Tibial nerve (tissue), 4 donors: ENCODE results near the gene MYH8. TPM values are rescaled to one million over a fixed set of nuclear protein-coding genes. Genes with fewer than 3 reads are reported as not detected.

Experiments used
- DNase-seq, 2 donors: peaks; one replicate each; pipeline ENCODE4 v3.0.0-alpha.2; 2019; ENCODE audit warnings: low spot score in 2 of 2
- H3K27ac ChIP-seq, 4 donors: fragments of 200-600 bp; sonication (generic) in 3 of 4; one replicate each; pipeline ENCODE4 v1.5.1; 2017 to 2019; ENCODE audit warnings: mild to moderate bottlenecking in 1 of 4
- H3K27me3 ChIP-seq, 2 donors: fragments of 200-600 bp; sonication (generic) in 1 of 2; one replicate each; pipeline versions ENCODE4 v1.5.1 to v1.6.0; 2017 to 2019
- H3K36me3 ChIP-seq, 3 donors: fragments of 200-600 bp; sonication (generic); one replicate each; pipeline ENCODE4 v1.5.1; 2018 to 2019
- H3K4me1 ChIP-seq, 4 donors: fragments of 200-600 bp; sonication (generic) in 3 of 4; one replicate each; pipeline ENCODE4 v1.5.1; 2017 to 2019
- H3K4me3 ChIP-seq, 4 donors: fragments of 200-600 bp; sonication (generic) in 3 of 4; one replicate each; pipeline ENCODE4 v1.5.1; 2017 to 2019; ENCODE audit warnings: mild to moderate bottlenecking in 1 of 4, moderate library complexity in 1 of 4
- H3K9me3 ChIP-seq, 4 donors: fragments of 200-600 bp; sonication (generic) in 3 of 4; one replicate each; pipeline ENCODE4 v1.5.1; 2017 to 2019
- CTCF ChIP-seq, 5 experiments: fragments of 200-600 bp in 3 of 5; fragments of 450-650 bp in 2 of 5; sonication (generic) in 3 of 5; IDR thresholded peaks; one replicate each; pipeline ENCODE4 v1.5.1; 2016 to 2019; ENCODE audit warnings: antibody characterized with exemption in 5 of 5, mild to moderate bottlenecking in 3 of 5, moderate library complexity in 2 of 5
- EP300 ChIP-seq, 2 donors: sonication (generic); formaldehyde crosslinking; IDR thresholded peaks; one replicate each; pipeline ENCODE4 v1.6.1; 2017; ENCODE audit warnings: antibody characterized with exemption in 2 of 2, mild to moderate bottlenecking in 1 of 2
- POLR2A ChIP-seq, 2 donors: fragments of 450-650 bp; IDR thresholded peaks; one replicate each; pipeline ENCODE4 v1.6.1; 2017; ENCODE audit warnings: antibody characterized with exemption in 2 of 2, mild to moderate bottlenecking in 2 of 2, moderate library complexity in 2 of 2
- WGBS, 2 donors: methylation state at CpG; one replicate each; pipeline ENCODE4 v1.1.5; 2018; 5-methylcytosine and 5-hydroxymethylcytosine counted together
- total RNA-seq, 4 donors: library from RNA; depleted of rRNA; stranded (reverse); fragments of >200 nt; gene quantifications; one replicate each; pipeline ENCODE4 v1.1.0, GENCODE V29; 2016

MYH8 gene
- total RNA-seq, 4 donors from 2014 or later = not detected

GRCh38 chr17:10369239-10369638 lies 52.5 kb downstream of the MYH8 start:
- DNase-seq = no peak
- 84 to 89% methylated on average over 1 of the region's 1 CpG for WGBS, 2 donors
- no peaks in the 10 kb centered on the region for H3K27me3 ChIP-seq
- H3K9me3 ChIP-seq = no peaks in the 10 kb centered on the region
- no peaks in the 10 kb centered on the region for H3K36me3 ChIP-seq
- no peak for TF ChIP-seq POLR2A (IDR thresholded peaks at IDR 0.05)
- TF ChIP-seq EP300 (IDR thresholded peaks at IDR 0.05) = no peak
- no peak for TF ChIP-seq CTCF (IDR thresholded peaks at IDR 0.05)
- no peaks in the 10 kb centered on the region for H3K4me1 ChIP-seq
- no peak overlapping the region for H3K4me3 ChIP-seq
- H3K27ac ChIP-seq = no peak overlapping the region

GRCh38 chr17:10368561-10368960 lies 53.2 kb downstream of the MYH8 start:
- TF ChIP-seq CTCF (IDR thresholded peaks at IDR 0.05) (no peak), POLR2A (IDR thresholded peaks at IDR 0.05) (no peak), EP300 (IDR thresholded peaks at IDR 0.05) (no peak)
- no peak overlapping the region for H3K4me3 ChIP-seq
- H3K27me3 ChIP-seq = no peaks in the 10 kb centered on the region
- H3K9me3 ChIP-seq = no peaks in the 10 kb centered on the region
- DNase-seq = no peak
- no peaks in the 10 kb centered on the region for H3K36me3 ChIP-seq
- WGBS, 2 donors = 89% methylated on average over 3 of the region's 3 CpGs
- no peak overlapping the region for H3K27ac ChIP-seq
- no peaks in the 10 kb centered on the region for H3K4me1 ChIP-seq

- Histone ChIP-seq H3K27me3 (no peaks in the 10 kb centered on the region), H3K4me3 (no peak overlapping the region), H3K4me1 (no peaks in the 10 kb centered on the region), H3K9me3 (no peaks in the 10 kb centered on the region), H3K27ac (no peak overlapping the region), H3K36me3 (no peaks in the 10 kb centered on the region)
- no peak for DNase-seq
- TF ChIP-seq CTCF (IDR thresholded peaks at IDR 0.05) (no peak), POLR2A (IDR thresholded peaks at IDR 0.05) (no peak), EP300 (IDR thresholded peaks at IDR 0.05) (no peak)
Measured at GRCh38 chr17:10360578-10360977, 61.2 kb downstream of the MYH8 start.

- Histone ChIP-seq H3K4me1 (no peaks in the 10 kb centered on the region), H3K9me3 (no peaks in the 10 kb centered on the region), H3K27ac (no peak overlapping the region), H3K4me3 (no peak overlapping the region), H3K27me3 (no peaks in the 10 kb centered on the region), H3K36me3 (no peaks in the 10 kb centered on the region)
- 8% methylated on average over 4 of the region's 4 CpGs for WGBS, 2 donors
- TF ChIP-seq EP300 (IDR thresholded peaks at IDR 0.05) = no peak
- peak in 1 of 5 experiments; percentile 24 for TF ChIP-seq CTCF (IDR thresholded peaks at IDR 0.05)
- DNase-seq = no peak
Measured at GRCh38 chr17:10357768-10358167, 64.0 kb downstream of the MYH8 start.

GRCh38 chr17:10354651-10355050 lies 67.1 kb downstream of the MYH8 start:
- H3K4me3 ChIP-seq = no peak overlapping the region
- H3K27ac ChIP-seq = no peak overlapping the region
- no peaks in the 10 kb centered on the region for H3K36me3 ChIP-seq
- WGBS, 2 donors = 70 to 71% methylated on average over 9 of the region's 9 CpGs
- DNase-seq = no peak
- H3K9me3 ChIP-seq = no peaks in the 10 kb centered on the region
- no peaks in the 10 kb centered on the region for H3K27me3 ChIP-seq
- TF ChIP-seq EP300 (IDR thresholded peaks at IDR 0.05) (no peak), CTCF (IDR thresholded peaks at IDR 0.05) (no peak), POLR2A (IDR thresholded peaks at IDR 0.05) (no peak)
- H3K4me1 ChIP-seq = no peaks in the 10 kb centered on the region
